ENCODE measurements around the gene MLLT3.

- no peak for TF ChIP-seq CTCF (IDR thresholded peaks at IDR 0.05)
- no peak for TF ChIP-seq POLR2A (IDR thresholded peaks at IDR 0.05)
Observed at GRCh38 chr9:20407013-20407412, 215.3 kb downstream of the MLLT3 start.

Measured in testis (tissue), 2 donors.